HepG2 (cell line): ENCODE results near the gene YIF1A. TPM values are rescaled to one million over a fixed set of nuclear protein-coding genes. Genes with fewer than 3 reads are reported as not detected.

Source experiments
- ATRX ChIP-seq: sonication (generic); formaldehyde crosslinking; IDR thresholded peaks from 2 replicates; pipeline ENCODE4 v1.4.0; 2020; ENCODE audit warnings: missing genetic modification reagents, borderline replicate concordance
- DNMT3B ChIP-seq: conservative IDR thresholded peaks from 2 replicates; pipeline ENCODE4 v1.6.1; 2016; ENCODE audit warnings: missing biosample characterization, control low read depth
- DPF2 ChIP-seq: sonication (generic); formaldehyde crosslinking; IDR thresholded peaks from 2 replicates; pipeline ENCODE4 v1.4.0; 2020; ENCODE audit warnings: mild to moderate bottlenecking, low read depth, missing genetic modification reagents, borderline replicate concordance
- EHMT2 ChIP-seq: fragments of 200-600 bp; sonication (generic); IDR thresholded peaks from 2 replicates; pipeline ENCODE4 v1.7.0; 2017; ENCODE audit warnings: antibody characterized with exemption, low read depth, low read length, borderline replicate concordance
- HNRNPUL1 ChIP-seq: fragments of 200-400 bp; formaldehyde crosslinking; IDR thresholded peaks from 2 replicates; pipeline ENCODE4 v1.6.1; 2017; ENCODE audit warnings: low read depth, mild to moderate bottlenecking, low read length, moderate library complexity
- JUNB ChIP-seq: sonication (generic); formaldehyde crosslinking; IDR thresholded peaks from 2 replicates; pipeline ENCODE4 v1.8.0; 2022; ENCODE audit warnings: missing genetic modification reagents, mild to moderate bottlenecking, borderline replicate concordance
- KLF15 ChIP-seq: sonication (generic); formaldehyde crosslinking; IDR thresholded peaks from 2 replicates; pipeline ENCODE4 v1.8.1; 2023; ENCODE audit warnings: borderline replicate concordance, mild to moderate bottlenecking, inconsistent platforms, missing genetic modification reagents, mixed read lengths
- MATR3 ChIP-seq: sonication (generic); formaldehyde crosslinking; IDR thresholded peaks from 2 replicates; pipeline ENCODE4 v1.4.0; 2020; ENCODE audit warnings: missing genetic modification reagents
- MIXL1 ChIP-seq: IDR thresholded peaks from 2 replicates; pipeline ENCODE4 v1.6.1; 2016
- MNT ChIP-seq: fragments of 450-650 bp; IDR thresholded peaks from 2 replicates; pipeline ENCODE4 v1.6.1; 2016
- MXI1 ChIP-seq: IDR thresholded peaks from 3 replicates; pipeline ENCODE4 v1.6.1; 2012; ENCODE audit warnings: low read depth, low read length, inconsistent platforms, borderline replicate concordance
- PHF21A ChIP-seq: sonication (generic); formaldehyde crosslinking; IDR thresholded peaks from 2 replicates; pipeline ENCODE4 v1.5.0; 2020; ENCODE audit warnings: mild to moderate bottlenecking, missing genetic modification reagents
- PLRG1 ChIP-seq: fragments of 450-650 bp; conservative IDR thresholded peaks from 2 replicates; pipeline ENCODE4 v1.6.1; 2016
- RAD21 ChIP-seq: fragments of 450-650 bp; formaldehyde crosslinking; IDR thresholded peaks from 2 replicates; pipeline ENCODE4 v1.5.0; 2020; ENCODE audit warnings: mild to moderate bottlenecking
- SIN3A ChIP-seq: IDR thresholded peaks from 2 replicates; pipeline ENCODE4 v1.6.1; 2011; ENCODE audit warnings: low read depth, mild to moderate bottlenecking, control low read depth, low read length, borderline replicate concordance
- SMAD3 ChIP-seq: sonication (generic); formaldehyde crosslinking; IDR thresholded peaks from 2 replicates; pipeline ENCODE4 v1.4.0; 2020; ENCODE audit warnings: missing genetic modification reagents
- SMARCC2 ChIP-seq: fragments of 450-650 bp; IDR thresholded peaks from 2 replicates; pipeline ENCODE4 v1.6.1; 2017; ENCODE audit warnings: antibody characterized with exemption, mild to moderate bottlenecking
- ZBTB42 ChIP-seq: sonication (generic); formaldehyde crosslinking; IDR thresholded peaks from 2 replicates; pipeline ENCODE4 v1.5.0; 2020; ENCODE audit warnings: mild to moderate bottlenecking, missing genetic modification reagents
- ZNF225 ChIP-seq: sonication (generic); formaldehyde crosslinking; IDR thresholded peaks from 2 replicates; pipeline ENCODE4 v1.4.0; 2020; ENCODE audit warnings: mild to moderate bottlenecking, missing genetic modification reagents
- ZNF292 ChIP-seq: sonication (generic); formaldehyde crosslinking; IDR thresholded peaks from 2 replicates; pipeline ENCODE4 v1.8.1; 2022; ENCODE audit warnings: mild to moderate bottlenecking, low read depth, missing genetic modification reagents, borderline replicate concordance
- ZNF335 ChIP-seq: sonication (generic); formaldehyde crosslinking; IDR thresholded peaks from 2 replicates; pipeline ENCODE4 v1.4.0; 2020; ENCODE audit warnings: missing genetic modification reagents
- ZNF446 ChIP-seq: sonication (generic); formaldehyde crosslinking; IDR thresholded peaks from 2 replicates; pipeline ENCODE4 v1.5.0; 2020; ENCODE audit warnings: mild to moderate bottlenecking, missing genetic modification reagents
- ZNF562 ChIP-seq: sonication (generic); formaldehyde crosslinking; IDR thresholded peaks from 2 replicates; pipeline ENCODE4 v1.8.0; 2022; ENCODE audit warnings: missing genetic modification reagents, borderline replicate concordance
- ZNF678 ChIP-seq: sonication (generic); formaldehyde crosslinking; IDR thresholded peaks from 2 replicates; pipeline ENCODE4 v1.4.0; 2020; ENCODE audit warnings: mild to moderate bottlenecking, missing genetic modification reagents
- polyA plus RNA-seq, 8 experiments: library from polyadenylated mRNA; depleted of rRNA in 3 of 8; stranded (reverse) in 7 of 8; unstranded in 1 of 8; fragments of >200 nt; fragmentation: Illumina TruSeq in 4 of 8; extraction: Trizol in 4 of 8; gene quantifications; 2 replicates each; pipeline versions ENCODE4 v1.2.1 to v1.2.3, GENCODE V29; 2011 to 2016; ENCODE audit warnings: low read depth in 4 of 8, missing spikeins in 1 of 8, mixed read lengths in 1 of 8; ENCODE audit not compliant: insufficient read depth in 1 of 8
- total RNA-seq, 5 experiments: library from RNA; depleted of rRNA; stranded (reverse); fragments of >200 nt; fragmentation: Illumina TruSeq; extraction: Trizol; gene quantifications; 2 replicates each; pipeline ENCODE4 v1.2.3, GENCODE V29; 2016; ENCODE audit warnings: low read depth in 1 of 5
- TF ChIP-seq, protein P1 (sequence below): sonication (generic); formaldehyde crosslinking; conservative IDR thresholded peaks from 2 replicates; pipeline ENCODE4 v1.8.0; 2022; ENCODE audit warnings: missing genetic modification reagents
- TF ChIP-seq, protein P2 (sequence below): IDR thresholded peaks from 2 replicates; pipeline ENCODE4 v1.6.1; 2016; ENCODE audit warnings: mild to moderate bottlenecking, missing biosample characterization, missing genetic modification reagents
- TF ChIP-seq, protein P3 (sequence below): sonication (generic); formaldehyde crosslinking; IDR thresholded peaks from 2 replicates; pipeline ENCODE4 v1.5.0; 2020; ENCODE audit warnings: missing genetic modification reagents

The YIF1A gene
- total and polyA plus RNA-seq, 2 of the 13 experiments (the other 11 are each of a cell fraction or from before 2014, with no cell fraction given) = 133 to 145 TPM

DNA sequence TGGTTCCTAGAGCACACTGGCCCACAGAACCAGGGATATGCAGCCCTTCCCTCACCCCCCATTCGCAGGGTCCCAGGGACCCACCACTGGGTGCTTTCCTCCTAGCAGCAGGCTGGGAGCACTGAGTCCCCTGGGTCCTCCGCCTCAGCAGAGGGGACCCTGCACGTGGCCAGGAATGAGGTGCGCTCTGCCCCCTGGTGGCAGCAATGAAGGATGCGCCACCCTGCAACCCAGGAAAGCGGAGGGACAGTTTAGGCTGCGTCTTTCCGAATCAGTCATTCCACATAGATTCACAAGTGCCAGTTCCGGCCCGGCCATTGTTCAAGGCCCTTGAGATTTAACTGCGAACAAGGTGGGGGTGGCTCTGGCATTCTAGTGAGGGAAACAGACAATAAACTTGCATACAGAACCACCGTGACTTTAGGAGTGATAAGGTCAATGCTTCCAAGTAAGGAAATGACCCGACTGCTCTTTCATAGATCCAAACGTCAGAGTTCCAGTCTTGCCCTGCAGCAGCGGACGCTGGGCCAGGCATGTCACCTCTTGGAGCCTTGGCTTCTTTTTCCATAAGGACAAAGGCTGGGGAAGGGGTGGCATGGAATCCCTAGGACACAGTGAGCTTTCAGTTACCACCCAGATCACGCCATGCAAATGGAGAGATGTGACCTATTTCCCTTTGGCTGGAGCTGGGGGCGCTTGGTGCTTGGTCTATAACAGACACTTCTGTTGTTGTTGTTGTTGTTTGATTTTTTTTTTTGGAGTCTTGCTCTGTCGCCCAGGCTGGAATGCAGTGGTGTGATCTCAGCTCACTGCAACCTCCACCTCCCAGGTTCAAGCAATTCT, 39.6 kb upstream of the YIF1A start (continued):
- TF ChIP-seq JUNB (CRISPR knock-in tag) = no peak; the same call in 1 of the 2 replicates
- 0 out of 2 replicates have a peak, but pooled peaks have one; percentile 61 for TF ChIP-seq ZBTB42 (CRISPR knock-in tag)
- TF ChIP-seq KLF15 (CRISPR knock-in tag) = no peak; the same call in 1 of the 2 replicates
- TF ChIP-seq, protein P1, sequence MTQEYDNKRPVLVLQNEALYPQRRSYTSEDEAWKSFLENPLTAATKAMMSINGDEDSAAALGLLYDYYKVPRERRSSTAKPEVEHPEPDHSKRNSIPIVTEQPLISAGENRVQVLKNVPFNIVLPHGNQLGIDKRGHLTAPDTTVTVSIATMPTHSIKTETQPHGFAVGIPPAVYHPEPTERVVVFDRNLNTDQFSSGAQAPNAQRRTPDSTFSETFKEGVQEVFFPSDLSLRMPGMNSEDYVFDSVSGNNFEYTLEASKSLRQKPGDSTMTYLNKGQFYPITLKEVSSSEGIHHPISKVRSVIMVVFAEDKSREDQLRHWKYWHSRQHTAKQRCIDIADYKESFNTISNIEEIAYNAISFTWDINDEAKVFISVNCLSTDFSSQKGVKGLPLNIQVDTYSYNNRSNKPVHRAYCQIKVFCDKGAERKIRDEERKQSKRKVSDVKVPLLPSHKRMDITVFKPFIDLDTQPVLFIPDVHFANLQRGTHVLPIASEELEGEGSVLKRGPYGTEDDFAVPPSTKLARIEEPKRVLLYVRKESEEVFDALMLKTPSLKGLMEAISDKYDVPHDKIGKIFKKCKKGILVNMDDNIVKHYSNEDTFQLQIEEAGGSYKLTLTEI (CRISPR knock-in tag) = no peak
- no peak for TF ChIP-seq ATRX (CRISPR knock-in tag)
- peak; percentile 67 for TF ChIP-seq MNT
- TF ChIP-seq SMAD3 = 0 out of 2 replicates have a peak, but pooled peaks have one; percentile 57
- TF ChIP-seq SIN3A = no peak; the same call in 1 of the 2 replicates
- peak; percentile 87 for TF ChIP-seq RAD21 (CRISPR knock-in tag)
- no peak; the same call in 1 of the 2 replicates for TF ChIP-seq ZNF225 (CRISPR knock-in tag)
- TF ChIP-seq, protein P2, sequence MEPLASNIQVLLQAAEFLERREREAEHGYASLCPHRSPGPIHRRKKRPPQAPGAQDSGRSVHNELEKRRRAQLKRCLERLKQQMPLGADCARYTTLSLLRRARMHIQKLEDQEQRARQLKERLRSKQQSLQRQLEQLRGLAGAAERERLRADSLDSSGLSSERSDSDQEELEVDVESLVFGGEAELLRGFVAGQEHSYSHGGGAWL (CRISPR knock-in tag) = peak; percentile 75
- no peak for TF ChIP-seq HNRNPUL1
- no peak for TF ChIP-seq ZNF446 (CRISPR knock-in tag)
- TF ChIP-seq DPF2 (CRISPR knock-in tag) = no peak
- TF ChIP-seq MXI1 = peak; percentile 92; the same call in 2 of the 3 replicates
- TF ChIP-seq ZNF678 = no peak
- no peak for TF ChIP-seq EHMT2
- TF ChIP-seq, protein P3, sequence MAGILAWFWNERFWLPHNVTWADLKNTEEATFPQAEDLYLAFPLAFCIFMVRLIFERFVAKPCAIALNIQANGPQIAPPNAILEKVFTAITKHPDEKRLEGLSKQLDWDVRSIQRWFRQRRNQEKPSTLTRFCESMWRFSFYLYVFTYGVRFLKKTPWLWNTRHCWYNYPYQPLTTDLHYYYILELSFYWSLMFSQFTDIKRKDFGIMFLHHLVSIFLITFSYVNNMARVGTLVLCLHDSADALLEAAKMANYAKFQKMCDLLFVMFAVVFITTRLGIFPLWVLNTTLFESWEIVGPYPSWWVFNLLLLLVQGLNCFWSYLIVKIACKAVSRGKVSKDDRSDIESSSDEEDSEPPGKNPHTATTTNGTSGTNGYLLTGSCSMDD = no peak
- no peak for TF ChIP-seq ZNF292 (CRISPR knock-in tag)
- no peak for TF ChIP-seq PLRG1
- TF ChIP-seq ZNF335 (CRISPR knock-in tag) = peak; percentile 28; the same call in 1 of the 2 replicates
- no peak for TF ChIP-seq ZNF562 (CRISPR knock-in tag)
- no peak for TF ChIP-seq SMARCC2
- TF ChIP-seq MIXL1 = peak; percentile 80
- peak; percentile 64; the same call in 1 of the 2 replicates for TF ChIP-seq PHF21A (CRISPR knock-in tag)
- no peak for TF ChIP-seq MATR3 (CRISPR knock-in tag)
- TF ChIP-seq DNMT3B (CRISPR knock-in tag) = no peak
